HUES64 (cell line): ENCODE results near the gene PKN3.

Source experiments
- H3K27ac ChIP-seq: 2 replicates; pipeline ENCODE4 v1.7.0; 2013; ENCODE audit warnings: low read depth, low read length, inconsistent platforms
- H3K27me3 ChIP-seq: 2 replicates; pipeline ENCODE4 v1.6.1; 2013; ENCODE audit warnings: mild to moderate bottlenecking, low read length; ENCODE audit not compliant: insufficient read depth
- H3K36me3 ChIP-seq: 2 replicates; pipeline ENCODE4 v1.6.1; 2013; ENCODE audit warnings: mild to moderate bottlenecking, low read length; ENCODE audit not compliant: insufficient read depth
- H3K4me1 ChIP-seq: 2 replicates; pipeline ENCODE4 v1.6.1; 2013; ENCODE audit warnings: mild to moderate bottlenecking, low read length, moderate library complexity; ENCODE audit not compliant: insufficient read depth
- H3K4me3 ChIP-seq: 2 replicates; pipeline ENCODE4 v1.5.1; 2013; ENCODE audit warnings: mild to moderate bottlenecking, low read length, moderate library complexity
- H3K9ac ChIP-seq: 2 replicates; pipeline ENCODE4 v1.6.1; 2013; ENCODE audit warnings: mild to moderate bottlenecking, low read depth, low read length
- H3K9me3 ChIP-seq: 2 replicates; pipeline ENCODE4 v1.6.1; 2013; ENCODE audit warnings: low read depth, low read length; ENCODE audit not compliant: insufficient read depth
- WGBS: fragments of 150-250, 120-280 bp; methylation state at CpG from one replicate; pipeline ENCODE4 v1.1.7; 2013; ENCODE audit warnings: missing lambda C conversion rate; 5-methylcytosine and 5-hydroxymethylcytosine counted together

The PKN3 gene

GRCh38 chr9:128706671-128707381, 4.5 kb downstream of the PKN3 start:
- Histone ChIP-seq H3K36me3 (peaks cover 10% of the 10 kb centered on the region), H3K9ac (no peak overlapping the region), H3K27me3 (no peaks in the 10 kb centered on the region), H3K4me3 (no peak overlapping the region), H3K4me1 (no peaks in the 10 kb centered on the region), H3K9me3 (no peaks in the 10 kb centered on the region), H3K27ac (no peak overlapping the region)
- 92% methylated on average over 23 of the region's 23 CpGs for WGBS

- no peak overlapping the region for H3K9ac ChIP-seq
- H3K27me3 ChIP-seq: no peaks in the 10 kb centered on the region
- 96% methylated on average over 8 of the region's 8 CpGs for WGBS
- peaks cover 14% of the 10 kb centered on the region for H3K36me3 ChIP-seq
- no peaks in the 10 kb centered on the region for H3K4me1 ChIP-seq
- H3K4me3 ChIP-seq: no peak overlapping the region
- no peaks in the 10 kb centered on the region for H3K9me3 ChIP-seq
- no peak overlapping the region for H3K27ac ChIP-seq
Measured at GRCh38 chr9:128707446-128707845, 5.1 kb downstream of the PKN3 start.

- Histone ChIP-seq H3K9ac (no peak overlapping the region), H3K9me3 (no peaks in the 10 kb centered on the region), H3K27me3 (no peaks in the 10 kb centered on the region), H3K4me1 (no peaks in the 10 kb centered on the region), H3K36me3 (peaks cover 10% of the 10 kb centered on the region), H3K27ac (no peak overlapping the region), H3K4me3 (no peak overlapping the region)
- 93% methylated on average over 26 of the region's 26 CpGs for WGBS
Measured at GRCh38 chr9:128712451-128713410, 10.4 kb downstream of the PKN3 start.

- no peaks in the 10 kb centered on the region for H3K4me1 ChIP-seq
- H3K27me3 ChIP-seq: no peaks in the 10 kb centered on the region
- no peak overlapping the region for H3K9ac ChIP-seq
- no peak overlapping the region for H3K4me3 ChIP-seq
- peaks cover 13% of the 10 kb centered on the region for H3K36me3 ChIP-seq
- 96% methylated on average over 13 of the region's 13 CpGs for WGBS
- no peak overlapping the region for H3K27ac ChIP-seq
- no peaks in the 10 kb centered on the region for H3K9me3 ChIP-seq
Measured at GRCh38 chr9:128713411-128713780, 11.1 kb downstream of the PKN3 start.

- no peak overlapping the region for H3K27ac ChIP-seq
- H3K4me1 ChIP-seq: no peaks in the 10 kb centered on the region
- 95% methylated on average over 19 of the region's 19 CpGs for WGBS
- no peak overlapping the region for H3K9ac ChIP-seq
- no peak overlapping the region for H3K4me3 ChIP-seq
- no peaks in the 10 kb centered on the region for H3K9me3 ChIP-seq
- H3K36me3 ChIP-seq: peaks cover 13% of the 10 kb centered on the region
- no peaks in the 10 kb centered on the region for H3K27me3 ChIP-seq
Measured at GRCh38 chr9:128713941-128714573, 11.8 kb downstream of the PKN3 start.

- Histone ChIP-seq H3K36me3 (peaks cover 17% of the 10 kb centered on the region), H3K9me3 (no peaks in the 10 kb centered on the region), H3K27me3 (no peaks in the 10 kb centered on the region), H3K9ac (no peak overlapping the region), H3K4me1 (no peaks in the 10 kb centered on the region), H3K4me3 (no peak overlapping the region), H3K27ac (no peak overlapping the region)
- WGBS: 91% methylated on average over 22 of the region's 24 CpGs
Measured at GRCh38 chr9:128714586-128715435, 12.5 kb downstream of the PKN3 start.

GRCh38 chr9:128715436-128715750, 13.1 kb downstream of the PKN3 start:
- no peak overlapping the region for H3K4me3 ChIP-seq
- peaks cover 17% of the 10 kb centered on the region for H3K36me3 ChIP-seq
- no peaks in the 10 kb centered on the region for H3K4me1 ChIP-seq
- H3K9me3 ChIP-seq: no peaks in the 10 kb centered on the region
- no peak overlapping the region for H3K27ac ChIP-seq
- H3K9ac ChIP-seq: no peak overlapping the region
- H3K27me3 ChIP-seq: no peaks in the 10 kb centered on the region
- WGBS: 93% methylated on average over 6 of the region's 6 CpGs

GRCh38 chr9:128716581-128717254, 14.4 kb downstream of the PKN3 start:
- H3K36me3 ChIP-seq: peaks cover 28% of the 10 kb centered on the region
- H3K27ac ChIP-seq: no peak overlapping the region
- H3K27me3 ChIP-seq: no peaks in the 10 kb centered on the region
- H3K9me3 ChIP-seq: no peaks in the 10 kb centered on the region
- H3K9ac ChIP-seq: no peak overlapping the region
- H3K4me3 ChIP-seq: no peak overlapping the region
- H3K4me1 ChIP-seq: no peaks in the 10 kb centered on the region
- 95% methylated on average over 7 of the region's 7 CpGs for WGBS

GRCh38 chr9:128718047-128718446, 15.7 kb downstream of the PKN3 start:
- Histone ChIP-seq H3K27ac (no peak overlapping the region), H3K4me1 (no peaks in the 10 kb centered on the region), H3K9ac (no peak overlapping the region), H3K4me3 (no peak overlapping the region), H3K27me3 (no peaks in the 10 kb centered on the region), H3K36me3 (peaks cover 25% of the 10 kb centered on the region), H3K9me3 (no peaks in the 10 kb centered on the region)
- whole genome bisulfite sequencing: 94% methylated on average over 8 of the region's 8 CpGs

- Histone ChIP-seq H3K9me3 (no peaks in the 10 kb centered on the region), H3K36me3 (peaks cover 25% of the 10 kb centered on the region), H3K9ac (no peak overlapping the region), H3K27ac (no peak overlapping the region), H3K4me3 (no peak overlapping the region), H3K27me3 (no peaks in the 10 kb centered on the region), H3K4me1 (no peaks in the 10 kb centered on the region)
- 97% methylated on average over 5 of the region's 5 CpGs for WGBS
Measured at GRCh38 chr9:128718475-128718874, 16.2 kb downstream of the PKN3 start.
